Measurements from ENCODE around the gene GRIN1. TPM values are rescaled to one million over a fixed set of nuclear protein-coding genes. Genes with fewer than 3 reads are reported as not detected.

The GRIN1 gene
- total RNA-seq, 4 donors from 2014 or later = 0.14 TPM; not detected in 3

DNA sequence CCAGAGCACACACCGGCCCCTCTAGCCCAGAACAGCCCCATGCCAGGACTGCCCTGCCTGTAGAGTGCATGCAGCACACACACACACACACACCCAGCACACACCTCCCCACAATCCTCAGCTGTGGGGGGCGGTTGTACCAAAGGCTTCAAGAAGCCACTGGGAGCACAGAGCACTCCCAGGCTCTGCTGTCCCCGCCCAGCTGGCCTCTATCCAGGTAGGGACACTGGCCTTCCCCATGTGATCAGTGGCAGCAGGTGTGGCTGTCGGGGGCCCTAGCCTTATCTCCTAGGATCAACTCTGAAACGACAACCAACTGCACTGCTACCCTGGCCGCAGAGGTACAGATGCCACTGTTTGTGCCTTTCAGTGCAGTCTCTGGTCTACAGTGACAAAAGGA is 47.4 kb downstream of the GRIN1 start:
- TF ChIP-seq, protein P1, sequence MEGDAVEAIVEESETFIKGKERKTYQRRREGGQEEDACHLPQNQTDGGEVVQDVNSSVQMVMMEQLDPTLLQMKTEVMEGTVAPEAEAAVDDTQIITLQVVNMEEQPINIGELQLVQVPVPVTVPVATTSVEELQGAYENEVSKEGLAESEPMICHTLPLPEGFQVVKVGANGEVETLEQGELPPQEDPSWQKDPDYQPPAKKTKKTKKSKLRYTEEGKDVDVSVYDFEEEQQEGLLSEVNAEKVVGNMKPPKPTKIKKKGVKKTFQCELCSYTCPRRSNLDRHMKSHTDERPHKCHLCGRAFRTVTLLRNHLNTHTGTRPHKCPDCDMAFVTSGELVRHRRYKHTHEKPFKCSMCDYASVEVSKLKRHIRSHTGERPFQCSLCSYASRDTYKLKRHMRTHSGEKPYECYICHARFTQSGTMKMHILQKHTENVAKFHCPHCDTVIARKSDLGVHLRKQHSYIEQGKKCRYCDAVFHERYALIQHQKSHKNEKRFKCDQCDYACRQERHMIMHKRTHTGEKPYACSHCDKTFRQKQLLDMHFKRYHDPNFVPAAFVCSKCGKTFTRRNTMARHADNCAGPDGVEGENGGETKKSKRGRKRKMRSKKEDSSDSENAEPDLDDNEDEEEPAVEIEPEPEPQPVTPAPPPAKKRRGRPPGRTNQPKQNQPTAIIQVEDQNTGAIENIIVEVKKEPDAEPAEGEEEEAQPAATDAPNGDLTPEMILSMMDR (IDR thresholded peaks at IDR 0.05) = no peak
- TF ChIP-seq EP300 (IDR thresholded peaks at IDR 0.05; ENCODE audit: low read depth) (no peak), POLR2A (IDR thresholded peaks at IDR 0.05) (no peak), POLR2AphosphoS5 (IDR thresholded peaks at IDR 0.05) (no peak)
- in situ Hi-C loops (cut with MboI; ENCODE audit: low pct_ligation_motif_present in 1 of 4, low pct_unique_long_range_greater_than_20kb in 1 of 4, low sequenced_read_pairs in 3 of 4) = no loop called here
- Histone ChIP-seq H3K27me3 (no peaks in the 10 kb centered on the region), H3K4me3 (peak overlapping the region in 1 of 4 donors; percentile 98), H3K4me1 (peaks cover 36 to 45% (median 39%) of the 10 kb centered on the region in 4 donors), H3K27ac (no peak overlapping the region), H3K9me3 (no peaks in the 10 kb centered on the region), H3K36me3 (peaks cover 0 to 25% (median 9%) of the 10 kb centered on the region in 4 donors)
- intact Hi-C loops (cut with DNase I; ENCODE audit: low total_unique reads) = no loop called here
- 55% methylated on average over 6 of the region's 6 CpGs; no CpG with 5 or more reads in 1 of the 2 donors for whole genome bisulfite sequencing, 2 donors (ENCODE audit: low coverage in 1 of 2)
- no peak for DNase-seq

DNA sequence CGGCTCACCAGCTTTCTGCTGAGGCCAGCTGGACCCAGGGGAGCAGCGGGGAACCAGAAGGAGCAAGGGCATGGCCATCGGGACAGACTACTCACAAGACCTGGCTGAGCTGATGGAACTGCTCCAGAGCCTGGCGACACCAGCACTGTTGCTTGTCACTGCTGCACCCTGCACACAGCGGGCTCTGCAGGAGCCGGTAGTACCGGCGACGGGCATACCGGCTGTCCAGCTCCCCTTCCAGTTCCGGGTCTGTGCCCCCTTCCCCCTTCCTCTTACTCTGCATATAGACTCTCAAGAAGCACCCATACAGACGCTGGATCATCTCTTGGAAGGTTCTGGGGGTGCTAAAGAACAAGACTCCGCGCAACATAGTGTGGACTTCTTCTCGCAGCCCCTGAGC is 48.4 kb downstream of the GRIN1 start:
- Histone ChIP-seq H3K4me1 (peaks cover 36 to 45% (median 39%) of the 10 kb centered on the region in 4 donors), H3K27me3 (no peaks in the 10 kb centered on the region), H3K27ac (peak overlapping the region in 1 of 4 donors; percentile 99), H3K36me3 (peaks cover 0 to 17% (median 9%) of the 10 kb centered on the region in 4 donors), H3K4me3 (peak overlapping the region in 3 of 4 donors; percentile 74 to 98 (median 83)), H3K9me3 (no peaks in the 10 kb centered on the region)
- in situ Hi-C loops (cut with MboI; ENCODE audit: low pct_ligation_motif_present in 1 of 4, low pct_unique_long_range_greater_than_20kb in 1 of 4, low sequenced_read_pairs in 3 of 4) = no loop called here
- WGBS, 2 donors (ENCODE audit: low coverage in 1 of 2) = 85% methylated on average over 15 of the region's 15 CpGs; no CpG with 5 or more reads in 1 of the 2 donors
- TF ChIP-seq EP300 (IDR thresholded peaks at IDR 0.05; ENCODE audit: low read depth) (no peak), POLR2A (IDR thresholded peaks at IDR 0.05) (no peak), POLR2AphosphoS5 (IDR thresholded peaks at IDR 0.05) (no peak)
- TF ChIP-seq, protein P1 (IDR thresholded peaks at IDR 0.05) = no peak
- intact Hi-C loops (cut with DNase I; ENCODE audit: low total_unique reads) = no loop called here
- no peak for DNase-seq

DNA sequence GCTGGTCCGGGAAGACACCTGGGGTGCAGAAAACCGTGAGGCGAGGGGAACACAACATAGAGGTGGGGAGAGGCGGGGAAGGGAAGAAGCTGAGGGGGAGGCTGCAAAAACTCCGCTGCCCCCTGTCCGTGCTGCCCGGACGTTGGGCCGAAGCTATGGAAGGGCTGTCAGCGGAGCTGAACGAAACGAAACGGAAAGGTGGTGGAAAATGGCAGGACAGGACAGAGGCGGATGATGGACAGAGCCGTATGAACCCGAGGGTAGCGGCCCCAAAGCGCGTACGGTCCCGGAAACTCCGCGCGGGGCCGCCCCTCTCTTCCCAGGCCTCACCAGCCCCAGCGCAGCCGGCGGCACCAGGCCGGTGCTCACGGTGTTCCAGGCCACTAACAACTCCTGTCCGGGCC is 49.1 kb downstream of the GRIN1 start:
- TF ChIP-seq POLR2AphosphoS5 (IDR thresholded peaks at IDR 0.05) = no peak
- TF ChIP-seq, protein P1 (IDR thresholded peaks at IDR 0.05) = no peak
- TF ChIP-seq EP300 (IDR thresholded peaks at IDR 0.05; ENCODE audit: low read depth) = no peak
- TF ChIP-seq POLR2A (IDR thresholded peaks at IDR 0.05) = no peak
- peaks cover 36 to 45% (median 39%) of the 10 kb centered on the region in 4 donors for H3K4me1 ChIP-seq
- WGBS, 2 donors (ENCODE audit: low coverage in 1 of 2) = 1% methylated on average over 31 of the region's 31 CpGs; no CpG with 5 or more reads in 1 of the 2 donors
- H3K27ac ChIP-seq = peak overlapping the region; percentile 94 to 99 (median 97)
- H3K27me3 ChIP-seq = no peaks in the 10 kb centered on the region
- peaks cover 0 to 10% (median 6%) of the 10 kb centered on the region in 4 donors for H3K36me3 ChIP-seq
- in situ Hi-C loops (cut with MboI; ENCODE audit: low pct_ligation_motif_present in 1 of 4, low pct_unique_long_range_greater_than_20kb in 1 of 4, low sequenced_read_pairs in 3 of 4) (no loop called here), intact Hi-C loops (cut with DNase I; ENCODE audit: low total_unique reads) (no loop called here)
- peak overlapping the region; percentile 69 to 98 (median 78) for H3K4me3 ChIP-seq
- DNase-seq = no peak
- no peaks in the 10 kb centered on the region for H3K9me3 ChIP-seq

DNA sequence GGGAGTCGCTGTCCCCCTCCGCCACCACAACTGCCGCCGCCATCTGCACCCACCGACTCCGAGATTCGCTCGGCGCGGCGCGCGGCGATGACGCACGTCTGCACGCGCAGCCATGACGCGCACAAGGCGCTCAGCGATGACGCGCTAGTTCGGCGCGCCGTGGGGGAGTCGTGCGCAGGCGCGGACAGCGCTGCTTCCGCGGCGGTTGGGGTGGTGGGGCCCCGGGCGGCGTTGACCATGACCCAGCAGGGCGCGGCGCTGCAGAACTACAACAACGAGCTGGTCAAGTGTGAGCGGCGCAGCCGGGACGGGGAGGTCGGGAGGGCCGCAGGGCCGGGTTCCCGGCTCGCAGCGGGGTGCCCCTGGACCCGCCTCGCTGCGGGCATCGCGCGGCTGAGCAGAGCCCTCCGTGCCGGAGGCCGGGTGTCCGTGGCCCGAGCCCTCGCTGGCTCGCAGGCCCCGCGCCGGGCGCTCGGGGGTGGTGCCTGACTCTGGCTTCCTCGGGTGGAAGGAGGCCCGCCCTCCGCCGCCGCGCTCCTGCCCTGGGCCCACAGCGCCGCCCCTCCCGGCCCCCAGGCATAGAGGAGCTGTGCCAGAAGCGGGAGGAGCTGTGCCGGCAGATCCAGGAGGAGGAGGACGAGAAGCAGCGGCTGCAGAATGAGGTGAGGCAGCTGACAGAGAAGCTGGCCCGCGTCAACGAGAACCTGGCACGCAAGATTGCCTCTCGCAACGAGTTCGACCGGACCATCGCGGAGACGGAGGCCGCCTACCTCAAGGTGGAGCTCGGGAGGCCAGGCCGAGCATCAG is 49.7 kb downstream of the GRIN1 start, which contains the start of the genes ANAPC2 and SSNA1:
ANAPC2 (minus strand) TSS at position 71 of the 807 bp plus-strand sequence; CDS start at position 43, 28 bp downstream.
SSNA1 (plus strand) TSS at position 187 of the 807 bp plus-strand sequence; CDS start at position 238, 51 bp downstream.
- Histone ChIP-seq H3K27me3 (no peaks in the 10 kb centered on the region), H3K4me1 (peaks cover 36 to 45% (median 39%) of the 10 kb centered on the region in 4 donors), H3K9me3 (no peaks in the 10 kb centered on the region), H3K4me3 (peak within 1 kb of the TSS; percentile 69 to 98 (median 78)), H3K36me3 (peaks cover 0 to 4% (median 2%) of the 10 kb centered on the region in 4 donors), H3K27ac (peak within 1 kb of the TSS; percentile 94 to 99 (median 97))
- in situ Hi-C loops (cut with MboI; ENCODE audit: low pct_ligation_motif_present in 1 of 4, low pct_unique_long_range_greater_than_20kb in 1 of 4, low sequenced_read_pairs in 3 of 4) = no loop called here
- TF ChIP-seq POLR2A (IDR thresholded peaks at IDR 0.05) (peak; percentile 90), POLR2AphosphoS5 (IDR thresholded peaks at IDR 0.05) (peak; percentile 96 to 97 (median 97)), EP300 (IDR thresholded peaks at IDR 0.05; ENCODE audit: low read depth) (no peak)
- TF ChIP-seq, protein P1 (IDR thresholded peaks at IDR 0.05) = peak in 3 of 5 experiments; percentile 17 to 58 (median 29)
- intact Hi-C loops (cut with DNase I; ENCODE audit: low total_unique reads) = no loop called here
- 1% methylated on average over 38 of the region's 98 CpGs; no CpG with 5 or more reads in 1 of the 2 donors for WGBS, 2 donors (ENCODE audit: low coverage in 1 of 2)
- peak; percentile 95 for DNase-seq
